ENCODE results near the gene CASP12. TPM values are rescaled to one million over a fixed set of nuclear protein-coding genes. Genes with fewer than 3 reads are reported as not detected.
A peak's percentile ranks its signal among the peaks of the same experiment; 100 is the strongest.

The CASP12 gene
- total RNA-seq, 4 donors from 2014 or later: not detected

DNA sequence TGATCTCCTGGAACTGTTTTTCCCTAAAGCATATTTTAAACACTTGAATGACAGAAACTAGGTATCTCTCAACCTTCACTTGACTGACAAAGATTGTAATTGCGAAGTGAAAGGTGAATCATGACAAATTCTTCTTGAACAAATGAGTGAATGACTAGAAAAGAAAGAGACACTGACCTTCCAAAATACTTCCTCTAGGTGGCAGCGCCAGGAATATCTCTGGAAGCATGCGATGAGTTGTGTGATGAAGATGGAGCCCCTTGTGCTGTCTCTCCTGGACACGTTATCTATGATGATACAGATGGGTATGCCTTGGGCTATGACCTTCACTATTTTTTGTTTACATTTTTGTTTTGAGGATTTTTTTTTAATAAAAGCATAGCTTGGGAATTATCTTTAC is 7.0 kb upstream of the CASP12 start:
- 90% methylated on average over 4 of the region's 4 CpGs for WGBS
- Histone ChIP-seq H3K36me3 (no peaks in the 10 kb centered on the region), H3K27me3 (no peaks in the 10 kb centered on the region), H3K4me1 (no peaks in the 10 kb centered on the region), H3K9me3 (no peaks in the 10 kb centered on the region), H3K4me3 (no peak overlapping the region), H3K27ac (no peak overlapping the region)
- TF ChIP-seq EP300 (IDR thresholded peaks at IDR 0.05) (no peak), POLR2A (IDR thresholded peaks at IDR 0.05) (no peak), POLR2AphosphoS5 (IDR thresholded peaks at IDR 0.05) (no peak)
- TF ChIP-seq, protein P1, sequence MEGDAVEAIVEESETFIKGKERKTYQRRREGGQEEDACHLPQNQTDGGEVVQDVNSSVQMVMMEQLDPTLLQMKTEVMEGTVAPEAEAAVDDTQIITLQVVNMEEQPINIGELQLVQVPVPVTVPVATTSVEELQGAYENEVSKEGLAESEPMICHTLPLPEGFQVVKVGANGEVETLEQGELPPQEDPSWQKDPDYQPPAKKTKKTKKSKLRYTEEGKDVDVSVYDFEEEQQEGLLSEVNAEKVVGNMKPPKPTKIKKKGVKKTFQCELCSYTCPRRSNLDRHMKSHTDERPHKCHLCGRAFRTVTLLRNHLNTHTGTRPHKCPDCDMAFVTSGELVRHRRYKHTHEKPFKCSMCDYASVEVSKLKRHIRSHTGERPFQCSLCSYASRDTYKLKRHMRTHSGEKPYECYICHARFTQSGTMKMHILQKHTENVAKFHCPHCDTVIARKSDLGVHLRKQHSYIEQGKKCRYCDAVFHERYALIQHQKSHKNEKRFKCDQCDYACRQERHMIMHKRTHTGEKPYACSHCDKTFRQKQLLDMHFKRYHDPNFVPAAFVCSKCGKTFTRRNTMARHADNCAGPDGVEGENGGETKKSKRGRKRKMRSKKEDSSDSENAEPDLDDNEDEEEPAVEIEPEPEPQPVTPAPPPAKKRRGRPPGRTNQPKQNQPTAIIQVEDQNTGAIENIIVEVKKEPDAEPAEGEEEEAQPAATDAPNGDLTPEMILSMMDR (IDR thresholded peaks at IDR 0.05): no peak
- no peak for DNase-seq (ENCODE audit: low spot score in 2 of 2)

- H3K9me3 ChIP-seq: no peaks in the 10 kb centered on the region
- DNase-seq (ENCODE audit: low spot score in 2 of 2): no peak
- no peaks in the 10 kb centered on the region for H3K36me3 ChIP-seq
- no peak overlapping the region for H3K4me3 ChIP-seq
- TF ChIP-seq POLR2A (IDR thresholded peaks at IDR 0.05) (no peak), POLR2AphosphoS5 (IDR thresholded peaks at IDR 0.05) (no peak), EP300 (IDR thresholded peaks at IDR 0.05) (no peak)
- TF ChIP-seq, protein P1 (IDR thresholded peaks at IDR 0.05): no peak
- H3K27me3 ChIP-seq: no peaks in the 10 kb centered on the region
- H3K27ac ChIP-seq: peak overlapping the region; percentile 12
- H3K4me1 ChIP-seq: peaks cover 7% of the 10 kb centered on the region
These were observed 966 bp upstream of the CASP12 start for GRCh38 chr11:104899226-104899625.

GRCh38 chr11:104898685-104899013 is 389 bp upstream of the CASP12 start:
- no peaks in the 10 kb centered on the region for H3K27me3 ChIP-seq
- H3K4me3 ChIP-seq: peak overlapping the region; percentile 18
- 55% methylated on average over 1 of the region's 1 CpG for WGBS
- no peaks in the 10 kb centered on the region for H3K9me3 ChIP-seq
- peaks cover 7% of the 10 kb centered on the region for H3K4me1 ChIP-seq
- no peak for DNase-seq (ENCODE audit: low spot score in 2 of 2)
- H3K36me3 ChIP-seq: no peaks in the 10 kb centered on the region
- TF ChIP-seq POLR2A (IDR thresholded peaks at IDR 0.05) (no peak), POLR2AphosphoS5 (IDR thresholded peaks at IDR 0.05) (no peak), EP300 (IDR thresholded peaks at IDR 0.05) (no peak)
- TF ChIP-seq, protein P1 (IDR thresholded peaks at IDR 0.05): no peak
- peak overlapping the region; percentile 12 for H3K27ac ChIP-seq

DNA sequence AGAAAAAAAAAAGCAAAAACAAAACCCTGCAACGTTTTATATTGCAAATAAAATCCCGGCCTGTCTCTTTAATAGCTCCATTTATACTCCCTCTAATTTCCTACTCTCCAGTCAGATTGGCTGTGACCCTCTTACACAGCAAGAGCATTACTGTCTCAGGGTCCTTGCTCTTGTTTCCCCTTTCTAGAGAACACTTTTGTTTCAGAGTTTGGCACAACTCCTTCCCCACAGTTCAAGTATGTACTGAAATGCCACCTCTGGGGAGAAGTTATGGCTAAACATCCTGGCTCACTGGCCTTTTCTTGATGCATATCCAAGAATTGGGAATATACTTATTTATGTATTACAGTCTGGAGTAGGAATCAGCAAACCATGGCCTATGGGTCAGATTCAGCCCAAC is 2.6 kb downstream of the CASP12 start:
- Histone ChIP-seq H3K36me3 (no peaks in the 10 kb centered on the region), H3K27ac (no peak overlapping the region), H3K9me3 (no peaks in the 10 kb centered on the region), H3K27me3 (no peaks in the 10 kb centered on the region), H3K4me1 (peaks cover 7% of the 10 kb centered on the region), H3K4me3 (no peak overlapping the region)
- WGBS: 48% methylated on average over 2 of the region's 2 CpGs
- DNase-seq (ENCODE audit: low spot score in 2 of 2): no peak
- no peak for TF ChIP-seq POLR2AphosphoS5 (IDR thresholded peaks at IDR 0.05)
- TF ChIP-seq, protein P1 (IDR thresholded peaks at IDR 0.05): no peak
- TF ChIP-seq POLR2A (IDR thresholded peaks at IDR 0.05): no peak
- TF ChIP-seq EP300 (IDR thresholded peaks at IDR 0.05): no peak

DNA sequence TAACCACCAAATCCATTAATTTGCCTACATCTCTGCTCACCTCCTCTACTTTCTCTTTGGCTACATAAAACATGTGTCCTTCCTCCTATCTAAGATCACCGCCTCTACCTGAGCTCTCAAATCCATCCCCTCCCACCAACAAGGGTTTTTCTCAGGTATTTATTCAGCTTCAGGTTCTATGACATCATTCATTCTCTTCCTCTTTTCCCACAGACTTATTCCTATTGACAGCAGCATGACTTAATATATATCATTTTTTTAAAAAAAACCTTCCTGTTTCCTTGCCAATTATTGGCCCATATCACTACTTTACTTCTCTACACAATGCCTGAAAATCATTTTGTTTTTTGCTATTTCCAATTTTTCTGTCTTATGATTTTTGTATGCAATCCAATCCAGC is 4.4 kb downstream of the CASP12 start:
- no peak overlapping the region for H3K4me3 ChIP-seq
- WGBS: 94% methylated on average over 1 of the region's 1 CpG
- H3K9me3 ChIP-seq: no peaks in the 10 kb centered on the region
- no peaks in the 10 kb centered on the region for H3K27me3 ChIP-seq
- DNase-seq (ENCODE audit: low spot score in 2 of 2): no peak
- TF ChIP-seq EP300 (IDR thresholded peaks at IDR 0.05): no peak
- TF ChIP-seq, protein P1 (IDR thresholded peaks at IDR 0.05): no peak
- no peak for TF ChIP-seq POLR2AphosphoS5 (IDR thresholded peaks at IDR 0.05)
- no peak for TF ChIP-seq POLR2A (IDR thresholded peaks at IDR 0.05)
- peaks cover 7% of the 10 kb centered on the region for H3K4me1 ChIP-seq
- no peaks in the 10 kb centered on the region for H3K36me3 ChIP-seq
- H3K27ac ChIP-seq: no peak overlapping the region

Data from suprapubic skin (tissue), 4 donors.